Gastrocnemius medialis (tissue), 4 donors: Measurements from ENCODE around the gene TRPC3.

ENCODE experiments used
- POLR2A ChIP-seq, 2 donors: fragments of 450-650 bp; IDR thresholded peaks; one replicate each; pipeline ENCODE4 v1.6.1; 2017; ENCODE audit warnings: antibody characterized with exemption in 2 of 2, mild to moderate bottlenecking in 2 of 2, moderate library complexity in 2 of 2
- TF ChIP-seq, protein P1 (sequence below), 5 experiments: fragments of 450-650 bp in 3 of 5; fragments of 200-600 bp in 2 of 5; sonication (generic) in 2 of 5; IDR thresholded peaks in 4 of 5; conservative IDR thresholded peaks in 1 of 5; 1 replicate in 4 of 5; 2 replicates in 1 of 5; pipeline ENCODE4 v1.5.1; 2016 to 2019; ENCODE audit warnings: antibody characterized with exemption in 5 of 5, mild to moderate bottlenecking in 3 of 5, moderate library complexity in 3 of 5

DNA sequence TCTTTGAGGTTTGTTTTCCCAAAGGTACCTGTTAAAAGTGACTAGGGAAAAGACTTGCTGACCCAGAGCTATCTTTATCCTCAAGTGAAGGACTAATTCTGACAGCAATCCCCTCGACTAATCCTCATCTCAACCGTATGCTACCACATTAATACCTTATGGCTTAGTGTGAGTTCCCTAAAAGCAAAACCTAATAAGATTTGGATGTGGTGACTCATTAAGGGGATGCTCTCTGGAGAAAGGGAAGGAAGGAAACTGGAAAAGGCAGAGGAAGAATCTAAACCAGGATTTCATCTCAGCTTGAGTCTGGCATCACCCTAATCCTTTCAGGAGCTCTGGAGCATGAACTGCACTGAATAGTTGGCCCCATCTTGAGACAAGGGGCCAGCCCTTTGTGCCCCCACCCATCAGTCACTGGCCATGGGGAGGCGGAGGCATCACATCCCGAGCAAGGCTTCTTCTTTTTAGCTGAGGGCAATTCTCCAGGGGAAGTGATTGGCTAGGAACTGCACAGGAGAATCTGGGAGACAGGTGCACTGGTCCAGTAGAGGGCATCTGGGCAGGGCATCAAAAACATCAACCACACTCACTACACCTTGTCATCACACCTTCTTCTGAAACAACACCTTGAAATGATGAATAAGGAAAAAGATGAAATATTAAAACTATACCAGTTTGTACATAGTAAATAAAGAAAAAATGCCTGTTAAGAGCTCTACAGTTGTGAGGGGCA is 74.7 kb downstream of the TRPC3 start:
- no peak for TF ChIP-seq POLR2A (IDR thresholded peaks at IDR 0.05)
- TF ChIP-seq, protein P1, sequence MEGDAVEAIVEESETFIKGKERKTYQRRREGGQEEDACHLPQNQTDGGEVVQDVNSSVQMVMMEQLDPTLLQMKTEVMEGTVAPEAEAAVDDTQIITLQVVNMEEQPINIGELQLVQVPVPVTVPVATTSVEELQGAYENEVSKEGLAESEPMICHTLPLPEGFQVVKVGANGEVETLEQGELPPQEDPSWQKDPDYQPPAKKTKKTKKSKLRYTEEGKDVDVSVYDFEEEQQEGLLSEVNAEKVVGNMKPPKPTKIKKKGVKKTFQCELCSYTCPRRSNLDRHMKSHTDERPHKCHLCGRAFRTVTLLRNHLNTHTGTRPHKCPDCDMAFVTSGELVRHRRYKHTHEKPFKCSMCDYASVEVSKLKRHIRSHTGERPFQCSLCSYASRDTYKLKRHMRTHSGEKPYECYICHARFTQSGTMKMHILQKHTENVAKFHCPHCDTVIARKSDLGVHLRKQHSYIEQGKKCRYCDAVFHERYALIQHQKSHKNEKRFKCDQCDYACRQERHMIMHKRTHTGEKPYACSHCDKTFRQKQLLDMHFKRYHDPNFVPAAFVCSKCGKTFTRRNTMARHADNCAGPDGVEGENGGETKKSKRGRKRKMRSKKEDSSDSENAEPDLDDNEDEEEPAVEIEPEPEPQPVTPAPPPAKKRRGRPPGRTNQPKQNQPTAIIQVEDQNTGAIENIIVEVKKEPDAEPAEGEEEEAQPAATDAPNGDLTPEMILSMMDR (IDR thresholded peaks at IDR 0.05 in 4 of 5, conservative IDR thresholded peaks at IDR 0.05 in 1 of 5), result no peak
